HepG2 (cell line): ENCODE data around the gene P2RY11. TPM values are rescaled to one million over a fixed set of nuclear protein-coding genes. Genes with fewer than 3 reads are reported as not detected.
A peak's percentile ranks its signal among the peaks of the same experiment; 100 is the strongest.

Experiments used
- CREB1 ChIP-seq, 2 experiments: fragments of 450-650 bp in 1 of 2; IDR thresholded peaks; 2 replicates each; pipeline ENCODE4 v1.6.1; 2016 to 2017; ENCODE audit warnings: control low read depth in 1 of 2, mild to moderate bottlenecking in 1 of 2, missing compliant biosample characterization in 1 of 2, missing genetic modification characterization in 1 of 2
- FOXC1 ChIP-seq: sonication (generic); formaldehyde crosslinking; IDR thresholded peaks from 2 replicates; pipeline ENCODE4 v1.8.0; 2022; ENCODE audit warnings: mild to moderate bottlenecking, missing genetic modification reagents, borderline replicate concordance
- HOXD1 ChIP-seq: sonication (generic); formaldehyde crosslinking; IDR thresholded peaks from 2 replicates; pipeline ENCODE4 v1.5.0; 2020; ENCODE audit warnings: missing genetic modification reagents
- RBM39 ChIP-seq: fragments of 200-400 bp; formaldehyde crosslinking; IDR thresholded peaks from one replicate; pipeline ENCODE4 v1.6.1; 2018; ENCODE audit warnings: antibody characterized with exemption, mild to moderate bottlenecking, low read depth, low read length; ENCODE audit not compliant: poor library complexity, severe bottlenecking
- TCF12 ChIP-seq, 2 experiments: fragments of 450-650 bp in 1 of 2; sonication (generic) in 1 of 2; formaldehyde crosslinking in 1 of 2; IDR thresholded peaks; 2 replicates each; pipeline versions ENCODE4 v1.6.1 to v1.8.0; 2017 to 2022; ENCODE audit warnings: antibody characterized with exemption in 1 of 2, mild to moderate bottlenecking in 1 of 2, missing genetic modification reagents in 1 of 2, moderate library complexity in 1 of 2
- YEATS4 ChIP-seq: sonication (generic); formaldehyde crosslinking; IDR thresholded peaks from 2 replicates; pipeline ENCODE4 v1.4.0; 2020; ENCODE audit warnings: missing genetic modification reagents, borderline replicate concordance
- ZNF121 ChIP-seq: sonication (generic); formaldehyde crosslinking; IDR thresholded peaks from 2 replicates; pipeline ENCODE4 v1.5.0; 2020; ENCODE audit warnings: mild to moderate bottlenecking, missing genetic modification reagents
- ZNF317 ChIP-seq: sonication (generic); formaldehyde crosslinking; IDR thresholded peaks from 2 replicates; pipeline ENCODE4 v1.5.0; 2020; ENCODE audit warnings: mild to moderate bottlenecking, missing genetic modification reagents
- ZNF703 ChIP-seq: sonication (generic); formaldehyde crosslinking; IDR thresholded peaks from 2 replicates; pipeline ENCODE4 v1.5.1; 2020; ENCODE audit warnings: missing genetic modification reagents, mild to moderate bottlenecking, moderate library complexity, borderline replicate concordance
- polyA plus RNA-seq, 8 experiments: library from polyadenylated mRNA; depleted of rRNA in 3 of 8; stranded (reverse) in 7 of 8; unstranded in 1 of 8; fragments of >200 nt; fragmentation: Illumina TruSeq in 4 of 8; extraction: Trizol in 4 of 8; gene quantifications; 2 replicates each; pipeline versions ENCODE4 v1.2.1 to v1.2.3, GENCODE V29; 2011 to 2016; ENCODE audit warnings: low read depth in 4 of 8, missing spikeins in 1 of 8, mixed read lengths in 1 of 8; ENCODE audit not compliant: insufficient read depth in 1 of 8
- total RNA-seq, 5 experiments: library from RNA; depleted of rRNA; stranded (reverse); fragments of >200 nt; fragmentation: Illumina TruSeq; extraction: Trizol; gene quantifications; 2 replicates each; pipeline ENCODE4 v1.2.3, GENCODE V29; 2016; ENCODE audit warnings: low read depth in 1 of 5
- TF ChIP-seq, protein P1 (sequence below), 2 experiments: sonication (generic) in 1 of 2; formaldehyde crosslinking in 1 of 2; IDR thresholded peaks; 2 replicates each; pipeline versions ENCODE4 v1.4.0 to v1.6.1; 2018 to 2020; ENCODE audit warnings: missing genetic modification reagents in 2 of 2, borderline replicate concordance in 1 of 2, low read depth in 1 of 2, mild to moderate bottlenecking in 1 of 2, missing biosample characterization in 1 of 2
- TF ChIP-seq, protein P2 (sequence below): sonication (generic); formaldehyde crosslinking; IDR thresholded peaks from 2 replicates; pipeline ENCODE4 v1.9.0; 2022; ENCODE audit warnings: low read depth, missing genetic modification reagents
- TF ChIP-seq, protein P3 (sequence below): sonication (generic); formaldehyde crosslinking; IDR thresholded peaks from 2 replicates; pipeline ENCODE4 v1.8.0; 2022; ENCODE audit warnings: low read depth, missing genetic modification reagents
- TF ChIP-seq, protein P4 (sequence below): sonication (generic); formaldehyde crosslinking; IDR thresholded peaks from 2 replicates; pipeline ENCODE4 v1.4.0; 2020; ENCODE audit warnings: mild to moderate bottlenecking, missing genetic modification reagents

Gene P2RY11
- total and polyA plus RNA-seq, 2 of the 13 experiments (the other 11 are each of a cell fraction or from before 2014, with no cell fraction given), result 4.0 to 7.8 TPM

DNA sequence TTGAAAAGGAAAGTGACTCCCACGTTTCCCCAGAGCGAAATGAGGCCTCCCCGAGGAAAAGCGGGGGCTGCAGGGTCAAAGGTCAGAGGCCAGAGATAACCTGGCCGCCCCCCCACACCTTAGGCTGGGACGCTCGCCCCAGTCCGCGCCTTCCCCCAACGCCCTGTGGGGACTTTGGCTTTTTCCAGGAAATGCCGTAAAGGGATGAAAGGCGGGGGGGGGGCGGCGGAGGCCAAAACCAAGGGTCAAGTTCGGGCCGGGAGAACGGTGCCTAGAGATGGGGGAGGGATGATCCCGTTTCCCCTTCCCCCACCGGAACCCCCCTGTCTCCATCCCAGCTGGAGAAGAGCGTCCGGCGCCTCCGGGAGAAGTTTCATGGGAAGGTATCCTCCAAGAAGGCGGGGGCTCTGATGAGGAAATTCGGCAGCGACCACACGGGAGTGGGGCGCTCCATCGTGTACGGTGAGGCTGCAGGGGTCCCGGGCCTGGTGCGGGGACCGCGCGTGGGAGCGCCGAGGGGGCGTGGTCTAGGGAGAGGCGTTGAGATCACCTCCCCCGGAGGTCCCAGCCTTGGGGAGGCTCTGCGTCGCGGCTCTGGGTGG is 24.8 kb upstream of the P2RY11 start (continued):
- peak; percentile 29 for TF ChIP-seq RBM39
- TF ChIP-seq TCF12 (IDR thresholded peaks at IDR 0.05), result no peak
- 0 out of 2 replicates have a peak, but pooled peaks have one; percentile 55 for TF ChIP-seq TCF12 (CRISPR knock-in tag; IDR thresholded peaks at IDR 0.05)
- TF ChIP-seq, protein P1, sequence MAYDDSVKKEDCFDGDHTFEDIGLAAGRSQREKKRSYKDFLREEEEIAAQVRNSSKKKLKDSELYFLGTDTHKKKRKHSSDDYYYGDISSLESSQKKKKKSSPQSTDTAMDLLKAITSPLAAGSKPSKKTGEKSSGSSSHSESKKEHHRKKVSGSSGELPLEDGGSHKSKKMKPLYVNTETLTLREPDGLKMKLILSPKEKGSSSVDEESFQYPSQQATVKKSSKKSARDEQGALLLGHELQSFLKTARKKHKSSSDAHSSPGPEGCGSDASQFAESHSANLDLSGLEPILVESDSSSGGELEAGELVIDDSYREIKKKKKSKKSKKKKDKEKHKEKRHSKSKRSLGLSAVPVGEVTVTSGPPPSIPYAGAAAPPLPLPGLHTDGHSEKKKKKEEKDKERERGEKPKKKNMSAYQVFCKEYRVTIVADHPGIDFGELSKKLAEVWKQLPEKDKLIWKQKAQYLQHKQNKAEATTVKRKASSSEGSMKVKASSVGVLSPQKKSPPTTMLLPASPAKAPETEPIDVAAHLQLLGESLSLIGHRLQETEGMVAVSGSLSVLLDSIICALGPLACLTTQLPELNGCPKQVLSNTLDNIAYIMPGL (CRISPR knock-in tag; IDR thresholded peaks at IDR 0.05; ENCODE audit: borderline replicate concordance in 1 of 2, low read depth in 1 of 2), result no peak
- TF ChIP-seq, protein P2, sequence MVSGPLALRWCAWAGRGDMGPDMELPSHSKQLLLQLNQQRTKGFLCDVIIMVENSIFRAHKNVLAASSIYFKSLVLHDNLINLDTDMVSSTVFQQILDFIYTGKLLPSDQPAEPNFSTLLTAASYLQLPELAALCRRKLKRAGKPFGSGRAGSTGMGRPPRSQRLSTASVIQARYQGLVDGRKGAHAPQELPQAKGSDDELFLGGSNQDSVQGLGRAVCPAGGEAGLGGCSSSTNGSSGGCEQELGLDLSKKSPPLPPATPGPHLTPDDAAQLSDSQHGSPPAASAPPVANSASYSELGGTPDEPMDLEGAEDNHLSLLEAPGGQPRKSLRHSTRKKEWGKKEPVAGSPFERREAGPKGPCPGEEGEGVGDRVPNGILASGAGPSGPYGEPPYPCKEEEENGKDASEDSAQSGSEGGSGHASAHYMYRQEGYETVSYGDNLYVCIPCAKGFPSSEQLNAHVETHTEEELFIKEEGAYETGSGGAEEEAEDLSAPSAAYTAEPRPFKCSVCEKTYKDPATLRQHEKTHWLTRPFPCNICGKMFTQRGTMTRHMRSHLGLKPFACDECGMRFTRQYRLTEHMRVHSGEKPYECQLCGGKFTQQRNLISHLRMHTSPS (CRISPR knock-in tag), result no peak
- no peak for TF ChIP-seq FOXC1 (CRISPR knock-in tag)
- TF ChIP-seq ZNF121 (CRISPR knock-in tag), result no peak
- TF ChIP-seq, protein P3, sequence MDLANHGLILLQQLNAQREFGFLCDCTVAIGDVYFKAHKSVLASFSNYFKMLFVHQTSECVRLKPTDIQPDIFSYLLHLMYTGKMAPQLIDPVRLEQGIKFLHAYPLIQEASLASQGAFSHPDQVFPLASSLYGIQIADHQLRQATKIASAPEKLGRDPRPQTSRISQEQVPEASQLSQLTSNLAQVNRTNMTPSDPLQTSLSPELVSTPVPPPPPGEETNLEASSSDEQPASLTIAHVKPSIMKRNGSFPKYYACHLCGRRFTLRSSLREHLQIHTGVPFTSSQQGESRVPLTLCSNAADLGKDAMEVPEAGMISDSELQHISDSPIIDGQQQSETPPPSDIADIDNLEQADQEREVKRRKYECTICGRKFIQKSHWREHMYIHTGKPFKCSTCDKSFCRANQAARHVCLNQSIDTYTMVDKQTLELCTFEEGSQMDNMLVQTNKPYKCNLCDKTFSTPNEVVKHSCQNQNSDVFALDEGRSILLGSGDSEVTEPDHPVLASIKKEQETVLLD, result peak; percentile 52; the same call in 1 of the 2 replicates
- TF ChIP-seq ZNF703 (CRISPR knock-in tag), result no peak
- TF ChIP-seq ZNF317, result no peak
- peak; percentile 48; the same call in 1 of the 2 replicates for TF ChIP-seq YEATS4 (CRISPR knock-in tag)
- TF ChIP-seq, protein P4, sequence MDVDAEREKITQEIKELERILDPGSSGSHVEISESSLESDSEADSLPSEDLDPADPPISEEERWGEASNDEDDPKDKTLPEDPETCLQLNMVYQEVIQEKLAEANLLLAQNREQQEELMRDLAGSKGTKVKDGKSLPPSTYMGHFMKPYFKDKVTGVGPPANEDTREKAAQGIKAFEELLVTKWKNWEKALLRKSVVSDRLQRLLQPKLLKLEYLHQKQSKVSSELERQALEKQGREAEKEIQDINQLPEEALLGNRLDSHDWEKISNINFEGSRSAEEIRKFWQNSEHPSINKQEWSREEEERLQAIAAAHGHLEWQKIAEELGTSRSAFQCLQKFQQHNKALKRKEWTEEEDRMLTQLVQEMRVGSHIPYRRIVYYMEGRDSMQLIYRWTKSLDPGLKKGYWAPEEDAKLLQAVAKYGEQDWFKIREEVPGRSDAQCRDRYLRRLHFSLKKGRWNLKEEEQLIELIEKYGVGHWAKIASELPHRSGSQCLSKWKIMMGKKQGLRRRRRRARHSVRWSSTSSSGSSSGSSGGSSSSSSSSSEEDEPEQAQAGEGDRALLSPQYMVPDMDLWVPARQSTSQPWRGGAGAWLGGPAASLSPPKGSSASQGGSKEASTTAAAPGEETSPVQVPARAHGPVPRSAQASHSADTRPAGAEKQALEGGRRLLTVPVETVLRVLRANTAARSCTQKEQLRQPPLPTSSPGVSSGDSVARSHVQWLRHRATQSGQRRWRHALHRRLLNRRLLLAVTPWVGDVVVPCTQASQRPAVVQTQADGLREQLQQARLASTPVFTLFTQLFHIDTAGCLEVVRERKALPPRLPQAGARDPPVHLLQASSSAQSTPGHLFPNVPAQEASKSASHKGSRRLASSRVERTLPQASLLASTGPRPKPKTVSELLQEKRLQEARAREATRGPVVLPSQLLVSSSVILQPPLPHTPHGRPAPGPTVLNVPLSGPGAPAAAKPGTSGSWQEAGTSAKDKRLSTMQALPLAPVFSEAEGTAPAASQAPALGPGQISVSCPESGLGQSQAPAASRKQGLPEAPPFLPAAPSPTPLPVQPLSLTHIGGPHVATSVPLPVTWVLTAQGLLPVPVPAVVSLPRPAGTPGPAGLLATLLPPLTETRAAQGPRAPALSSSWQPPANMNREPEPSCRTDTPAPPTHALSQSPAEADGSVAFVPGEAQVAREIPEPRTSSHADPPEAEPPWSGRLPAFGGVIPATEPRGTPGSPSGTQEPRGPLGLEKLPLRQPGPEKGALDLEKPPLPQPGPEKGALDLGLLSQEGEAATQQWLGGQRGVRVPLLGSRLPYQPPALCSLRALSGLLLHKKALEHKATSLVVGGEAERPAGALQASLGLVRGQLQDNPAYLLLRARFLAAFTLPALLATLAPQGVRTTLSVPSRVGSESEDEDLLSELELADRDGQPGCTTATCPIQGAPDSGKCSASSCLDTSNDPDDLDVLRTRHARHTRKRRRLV (CRISPR knock-in tag), result peak; percentile 4; the same call in 1 of the 2 replicates
- TF ChIP-seq CREB1 (IDR thresholded peaks at IDR 0.05), result no peak
- TF ChIP-seq CREB1 (CRISPR knock-in tag; IDR thresholded peaks at IDR 0.05), result 0 out of 2 replicates have a peak, but pooled peaks have one; percentile 25
- no peak for TF ChIP-seq HOXD1 (CRISPR knock-in tag)
